Measurements from ENCODE around the gene RND1.
"Not testable (repeated sequence)": the region's sequence is repeated elsewhere in the genome, so short reads cannot be mapped to it uniquely, and the experiment has no call there.

DNA sequence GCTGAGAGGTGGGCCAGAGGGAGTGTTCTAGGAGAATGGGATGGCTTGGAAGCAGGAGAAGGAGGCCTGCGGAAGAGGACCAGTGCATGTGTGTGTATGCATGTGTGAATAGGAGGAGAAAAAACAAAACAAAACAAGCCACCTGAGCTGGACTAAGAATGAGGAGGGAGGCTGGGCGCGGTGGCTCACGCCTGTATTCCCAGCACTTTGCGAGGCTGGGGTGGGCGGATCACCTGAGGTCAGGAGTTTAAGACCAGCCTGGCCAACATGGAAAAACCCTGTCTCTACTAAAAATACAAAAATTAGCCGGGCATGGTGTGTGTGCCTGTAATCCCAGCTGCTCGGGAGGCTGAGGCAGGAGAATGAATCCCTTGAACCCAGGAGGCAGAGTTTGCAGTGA is 7.9 kb upstream of the RND1 start:
- TF ChIP-seq, protein P1, sequence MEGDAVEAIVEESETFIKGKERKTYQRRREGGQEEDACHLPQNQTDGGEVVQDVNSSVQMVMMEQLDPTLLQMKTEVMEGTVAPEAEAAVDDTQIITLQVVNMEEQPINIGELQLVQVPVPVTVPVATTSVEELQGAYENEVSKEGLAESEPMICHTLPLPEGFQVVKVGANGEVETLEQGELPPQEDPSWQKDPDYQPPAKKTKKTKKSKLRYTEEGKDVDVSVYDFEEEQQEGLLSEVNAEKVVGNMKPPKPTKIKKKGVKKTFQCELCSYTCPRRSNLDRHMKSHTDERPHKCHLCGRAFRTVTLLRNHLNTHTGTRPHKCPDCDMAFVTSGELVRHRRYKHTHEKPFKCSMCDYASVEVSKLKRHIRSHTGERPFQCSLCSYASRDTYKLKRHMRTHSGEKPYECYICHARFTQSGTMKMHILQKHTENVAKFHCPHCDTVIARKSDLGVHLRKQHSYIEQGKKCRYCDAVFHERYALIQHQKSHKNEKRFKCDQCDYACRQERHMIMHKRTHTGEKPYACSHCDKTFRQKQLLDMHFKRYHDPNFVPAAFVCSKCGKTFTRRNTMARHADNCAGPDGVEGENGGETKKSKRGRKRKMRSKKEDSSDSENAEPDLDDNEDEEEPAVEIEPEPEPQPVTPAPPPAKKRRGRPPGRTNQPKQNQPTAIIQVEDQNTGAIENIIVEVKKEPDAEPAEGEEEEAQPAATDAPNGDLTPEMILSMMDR (IDR thresholded peaks at IDR 0.05): not testable (repeated sequence)
- TF ChIP-seq, protein P2, sequence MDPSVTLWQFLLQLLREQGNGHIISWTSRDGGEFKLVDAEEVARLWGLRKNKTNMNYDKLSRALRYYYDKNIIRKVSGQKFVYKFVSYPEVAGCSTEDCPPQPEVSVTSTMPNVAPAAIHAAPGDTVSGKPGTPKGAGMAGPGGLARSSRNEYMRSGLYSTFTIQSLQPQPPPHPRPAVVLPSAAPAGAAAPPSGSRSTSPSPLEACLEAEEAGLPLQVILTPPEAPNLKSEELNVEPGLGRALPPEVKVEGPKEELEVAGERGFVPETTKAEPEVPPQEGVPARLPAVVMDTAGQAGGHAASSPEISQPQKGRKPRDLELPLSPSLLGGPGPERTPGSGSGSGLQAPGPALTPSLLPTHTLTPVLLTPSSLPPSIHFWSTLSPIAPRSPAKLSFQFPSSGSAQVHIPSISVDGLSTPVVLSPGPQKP (IDR thresholded peaks at IDR 0.05; ENCODE audit: low read depth, low read length): not testable (repeated sequence)
- TF ChIP-seq USF2 (IDR thresholded peaks at IDR 0.05); REST (IDR thresholded peaks at IDR 0.05); RAD21 (conservative IDR thresholded peaks at IDR 0.05 in 1 of 2, IDR thresholded peaks at IDR 0.05 in 1 of 2); RCOR1 (IDR thresholded peaks at IDR 0.05; ENCODE audit: low read depth, low read length); BHLHE40 (IDR thresholded peaks at IDR 0.05; ENCODE audit: low read depth, low read length); HOXA7 (CRISPR knock-in tag; IDR thresholded peaks at IDR 0.05): not testable (repeated sequence)
